SK-N-SH treated with all-trans-retinoic acid at 6 μM for 48 hours (cell line): ENCODE measurements around the gene ITGB2.

Experiments
- GLIS3 ChIP-seq: fragments of 250-450 bp; sonication (Bioruptor Pico); IDR thresholded peaks from 2 replicates; pipeline ENCODE4 v1.5.0; 2020; ENCODE audit warnings: mild to moderate bottlenecking, moderate library complexity
- PPARA ChIP-seq: fragments of 250-450 bp; sonication (Bioruptor Pico); IDR thresholded peaks from 2 replicates; pipeline ENCODE4 v1.5.0; 2020; ENCODE audit warnings: mild to moderate bottlenecking, borderline replicate concordance
- RARB ChIP-seq: fragments of 250-450 bp; sonication (Bioruptor Pico); IDR thresholded peaks from 2 replicates; pipeline ENCODE4 v1.8.0; 2021; ENCODE audit warnings: mild to moderate bottlenecking, moderate library complexity
- SNAI2 ChIP-seq: fragments of 250-450 bp; sonication (Bioruptor Pico); IDR thresholded peaks from 2 replicates; pipeline ENCODE4 v1.5.0; 2020; ENCODE audit warnings: mild to moderate bottlenecking, moderate library complexity
- TCF4 ChIP-seq: fragments of 250-450 bp; sonication (Bioruptor Pico); IDR thresholded peaks from 2 replicates; pipeline ENCODE4 v1.8.0; 2021; ENCODE audit warnings: mild to moderate bottlenecking, moderate library complexity, borderline replicate concordance
- ZC3H10 ChIP-seq: fragments of 250-450 bp; sonication (Bioruptor Pico); IDR thresholded peaks from 2 replicates; pipeline ENCODE4 v1.5.1; 2021; ENCODE audit warnings: mild to moderate bottlenecking, moderate library complexity
- ZFP3 ChIP-seq: fragments of 250-450 bp; sonication (Bioruptor Pico); IDR thresholded peaks from 2 replicates; pipeline ENCODE4 v1.5.0; 2020; ENCODE audit warnings: mild to moderate bottlenecking, moderate library complexity
- ZFP30 ChIP-seq: fragments of 450-650 bp; formaldehyde crosslinking; IDR thresholded peaks from 2 replicates; pipeline ENCODE4 v1.5.0; 2022; ENCODE audit warnings: mild to moderate bottlenecking, moderate library complexity
- ZNF565 ChIP-seq: fragments of 450-650 bp; formaldehyde crosslinking; conservative IDR thresholded peaks from 2 replicates; pipeline ENCODE4 v1.5.0; 2020; ENCODE audit warnings: low read depth, mild to moderate bottlenecking, moderate library complexity
- ZNF70 ChIP-seq: fragments of 450-650 bp; formaldehyde crosslinking; IDR thresholded peaks from 2 replicates; pipeline ENCODE4 v1.5.0; 2020; ENCODE audit warnings: mild to moderate bottlenecking, moderate library complexity
- TF ChIP-seq, protein P1 (sequence below): fragments of 250-450 bp; sonication (Bioruptor Pico); IDR thresholded peaks from 2 replicates; pipeline ENCODE4 v1.5.1; 2020; ENCODE audit warnings: low read depth, mild to moderate bottlenecking, moderate library complexity
- TF ChIP-seq, protein P2 (sequence below): fragments of 250-450 bp; sonication (Bioruptor Pico); IDR thresholded peaks from 2 replicates; pipeline ENCODE4 v1.8.0; 2021; ENCODE audit warnings: low read depth, mild to moderate bottlenecking, moderate library complexity, borderline replicate concordance
- TF ChIP-seq, protein P3 (sequence below): fragments of 250-450 bp; sonication (Bioruptor Pico); IDR thresholded peaks from 2 replicates; pipeline ENCODE4 v1.5.1; 2021; ENCODE audit warnings: mild to moderate bottlenecking, moderate library complexity
- TF ChIP-seq, protein P4 (sequence below): fragments of 250-450 bp; sonication (Bioruptor Pico); IDR thresholded peaks from 2 replicates; pipeline ENCODE4 v1.8.0; 2020; ENCODE audit warnings: mild to moderate bottlenecking, moderate library complexity, borderline replicate concordance

DNA sequence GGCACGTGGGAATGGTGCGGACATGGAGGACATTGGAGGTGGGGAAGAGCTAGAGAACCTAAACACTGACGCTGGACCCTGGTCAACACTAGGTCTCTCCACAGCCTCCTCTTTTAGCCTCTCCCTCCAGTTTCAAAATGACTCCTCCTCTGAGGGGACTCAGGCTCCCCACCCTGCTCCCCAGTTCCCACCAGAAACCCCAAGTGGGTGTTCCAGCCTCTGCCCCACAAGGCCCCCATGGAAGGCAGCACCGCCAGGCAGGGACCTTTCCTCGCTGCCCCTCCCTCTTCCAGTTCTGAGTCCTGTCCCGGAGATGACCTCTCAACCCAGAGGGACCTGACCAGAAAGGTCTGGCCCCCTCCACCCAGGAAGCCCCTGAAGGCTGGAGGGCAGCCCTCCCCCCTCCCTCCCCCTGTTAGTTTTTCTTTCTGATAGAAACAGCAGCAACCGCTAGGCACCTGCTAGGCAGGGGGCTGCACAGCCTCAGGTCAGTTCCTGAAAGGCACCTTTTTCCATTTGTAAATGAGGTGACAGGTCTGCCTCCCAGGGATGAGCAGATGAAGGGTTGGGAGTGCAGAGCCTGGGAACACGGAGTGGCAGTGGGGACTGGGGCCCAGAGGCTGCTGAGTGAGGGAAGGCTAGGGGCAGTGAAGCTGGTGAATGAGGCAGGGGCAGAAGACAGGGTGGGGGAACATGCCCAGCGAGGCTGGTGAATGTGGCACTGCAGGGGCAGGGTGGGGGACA is 9.3 kb upstream of the ITGB2 start:
- TF ChIP-seq ZNF565 (CRISPR knock-in tag) (no peak), RARB (CRISPR knock-in tag) (no peak), ZC3H10 (CRISPR knock-in tag) (no peak), ZFP3 (CRISPR knock-in tag) (no peak), ZNF70 (no peak), SNAI2 (CRISPR knock-in tag) (no peak), GLIS3 (no peak), ZFP30 (no peak), TCF4 (no peak), PPARA (CRISPR knock-in tag) (no peak)
- TF ChIP-seq, protein P1, sequence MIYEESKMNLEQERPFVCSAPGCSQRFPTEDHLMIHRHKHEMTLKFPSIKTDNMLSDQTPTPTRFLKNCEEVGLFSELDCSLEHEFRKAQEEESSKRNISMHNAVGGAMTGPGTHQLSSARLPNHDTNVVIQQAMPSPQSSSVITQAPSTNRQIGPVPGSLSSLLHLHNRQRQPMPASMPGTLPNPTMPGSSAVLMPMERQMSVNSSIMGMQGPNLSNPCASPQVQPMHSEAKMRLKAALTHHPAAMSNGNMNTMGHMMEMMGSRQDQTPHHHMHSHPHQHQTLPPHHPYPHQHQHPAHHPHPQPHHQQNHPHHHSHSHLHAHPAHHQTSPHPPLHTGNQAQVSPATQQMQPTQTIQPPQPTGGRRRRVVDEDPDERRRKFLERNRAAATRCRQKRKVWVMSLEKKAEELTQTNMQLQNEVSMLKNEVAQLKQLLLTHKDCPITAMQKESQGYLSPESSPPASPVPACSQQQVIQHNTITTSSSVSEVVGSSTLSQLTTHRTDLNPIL = no peak
- TF ChIP-seq, protein P2, sequence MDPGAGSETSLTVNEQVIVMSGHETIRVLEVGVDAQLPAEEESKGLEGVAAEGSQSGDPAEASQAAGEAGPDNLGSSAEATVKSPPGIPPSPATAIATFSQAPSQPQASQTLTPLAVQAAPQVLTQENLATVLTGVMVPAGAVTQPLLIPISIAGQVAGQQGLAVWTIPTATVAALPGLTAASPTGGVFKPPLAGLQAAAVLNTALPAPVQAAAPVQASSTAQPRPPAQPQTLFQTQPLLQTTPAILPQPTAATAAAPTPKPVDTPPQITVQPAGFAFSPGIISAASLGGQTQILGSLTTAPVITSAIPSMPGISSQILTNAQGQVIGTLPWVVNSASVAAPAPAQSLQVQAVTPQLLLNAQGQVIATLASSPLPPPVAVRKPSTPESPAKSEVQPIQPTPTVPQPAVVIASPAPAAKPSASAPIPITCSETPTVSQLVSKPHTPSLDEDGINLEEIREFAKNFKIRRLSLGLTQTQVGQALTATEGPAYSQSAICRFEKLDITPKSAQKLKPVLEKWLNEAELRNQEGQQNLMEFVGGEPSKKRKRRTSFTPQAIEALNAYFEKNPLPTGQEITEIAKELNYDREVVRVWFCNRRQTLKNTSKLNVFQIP (CRISPR knock-in tag) = no peak
- TF ChIP-seq, protein P3, sequence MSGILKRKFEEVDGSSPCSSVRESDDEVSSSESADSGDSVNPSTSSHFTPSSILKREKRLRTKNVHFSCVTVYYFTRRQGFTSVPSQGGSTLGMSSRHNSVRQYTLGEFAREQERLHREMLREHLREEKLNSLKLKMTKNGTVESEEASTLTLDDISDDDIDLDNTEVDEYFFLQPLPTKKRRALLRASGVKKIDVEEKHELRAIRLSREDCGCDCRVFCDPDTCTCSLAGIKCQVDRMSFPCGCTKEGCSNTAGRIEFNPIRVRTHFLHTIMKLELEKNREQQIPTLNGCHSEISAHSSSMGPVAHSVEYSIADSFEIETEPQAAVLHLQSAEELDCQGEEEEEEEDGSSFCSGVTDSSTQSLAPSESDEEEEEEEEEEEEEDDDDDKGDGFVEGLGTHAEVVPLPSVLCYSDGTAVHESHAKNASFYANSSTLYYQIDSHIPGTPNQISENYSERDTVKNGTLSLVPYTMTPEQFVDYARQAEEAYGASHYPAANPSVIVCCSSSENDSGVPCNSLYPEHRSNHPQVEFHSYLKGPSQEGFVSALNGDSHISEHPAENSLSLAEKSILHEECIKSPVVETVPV = no peak
- TF ChIP-seq, protein P4, sequence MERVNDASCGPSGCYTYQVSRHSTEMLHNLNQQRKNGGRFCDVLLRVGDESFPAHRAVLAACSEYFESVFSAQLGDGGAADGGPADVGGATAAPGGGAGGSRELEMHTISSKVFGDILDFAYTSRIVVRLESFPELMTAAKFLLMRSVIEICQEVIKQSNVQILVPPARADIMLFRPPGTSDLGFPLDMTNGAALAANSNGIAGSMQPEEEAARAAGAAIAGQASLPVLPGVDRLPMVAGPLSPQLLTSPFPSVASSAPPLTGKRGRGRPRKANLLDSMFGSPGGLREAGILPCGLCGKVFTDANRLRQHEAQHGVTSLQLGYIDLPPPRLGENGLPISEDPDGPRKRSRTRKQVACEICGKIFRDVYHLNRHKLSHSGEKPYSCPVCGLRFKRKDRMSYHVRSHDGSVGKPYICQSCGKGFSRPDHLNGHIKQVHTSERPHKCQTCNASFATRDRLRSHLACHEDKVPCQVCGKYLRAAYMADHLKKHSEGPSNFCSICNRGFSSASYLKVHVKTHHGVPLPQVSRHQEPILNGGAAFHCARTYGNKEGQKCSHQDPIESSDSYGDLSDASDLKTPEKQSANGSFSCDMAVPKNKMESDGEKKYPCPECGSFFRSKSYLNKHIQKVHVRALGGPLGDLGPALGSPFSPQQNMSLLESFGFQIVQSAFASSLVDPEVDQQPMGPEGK (CRISPR knock-in tag) = no peak
